ENCODE data around the gene MAMSTR. TPM values are rescaled to one million over a fixed set of nuclear protein-coding genes. Genes with fewer than 3 reads are reported as not detected.
"Not testable (repeated sequence)": the region's sequence is repeated elsewhere in the genome, so short reads cannot be mapped to it uniquely, and the experiment has no call there.

The MAMSTR gene
- total RNA-seq, 1 donor from 2014 or later: 0.32 TPM

DNA sequence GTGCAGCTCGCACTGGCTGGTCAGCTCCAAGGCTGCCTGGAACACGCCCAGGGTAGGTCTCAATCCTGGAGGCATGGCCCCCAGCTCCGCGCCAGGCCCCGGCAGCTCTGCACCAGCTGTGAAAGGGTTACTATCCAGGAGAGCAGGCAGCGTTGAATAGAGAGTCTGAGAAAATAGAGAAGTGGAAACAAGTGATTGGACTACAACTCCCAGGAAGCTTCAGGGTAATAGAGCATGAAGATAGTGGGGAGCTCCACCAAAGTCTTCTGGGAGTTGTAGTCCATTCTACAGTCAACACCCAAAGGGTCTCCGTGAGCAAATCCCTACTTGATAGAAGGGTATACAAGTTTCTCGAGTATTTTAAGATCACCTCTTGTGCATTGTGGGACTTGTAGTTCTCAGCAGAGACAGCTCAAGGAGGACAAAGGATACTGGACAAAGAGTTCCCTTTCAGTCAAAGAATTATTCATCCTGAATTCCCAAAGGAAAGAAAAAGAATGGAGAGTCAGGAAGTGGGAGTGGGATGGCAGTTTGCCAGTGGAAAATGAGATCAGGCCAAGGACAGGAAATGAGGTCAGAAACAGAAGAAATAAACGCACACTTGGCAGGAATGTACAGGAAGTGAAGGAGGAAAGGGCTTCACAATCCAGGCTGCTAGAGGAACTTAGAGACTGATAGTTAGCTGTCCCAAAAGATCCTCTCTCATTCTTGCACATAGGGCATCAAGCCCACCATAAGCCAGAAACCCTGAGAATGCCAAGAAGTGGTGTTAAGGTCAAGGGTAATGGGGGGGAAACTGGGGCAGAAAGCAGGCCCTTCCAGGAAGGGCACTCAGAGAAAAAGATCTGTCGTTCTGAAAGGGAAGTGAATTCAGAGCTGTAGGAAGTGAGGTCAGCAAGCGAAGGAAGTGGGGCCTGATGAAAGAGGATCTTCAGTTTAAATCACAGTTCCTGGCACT, 5.5 kb upstream of the MAMSTR start:
- TF ChIP-seq, protein P1, sequence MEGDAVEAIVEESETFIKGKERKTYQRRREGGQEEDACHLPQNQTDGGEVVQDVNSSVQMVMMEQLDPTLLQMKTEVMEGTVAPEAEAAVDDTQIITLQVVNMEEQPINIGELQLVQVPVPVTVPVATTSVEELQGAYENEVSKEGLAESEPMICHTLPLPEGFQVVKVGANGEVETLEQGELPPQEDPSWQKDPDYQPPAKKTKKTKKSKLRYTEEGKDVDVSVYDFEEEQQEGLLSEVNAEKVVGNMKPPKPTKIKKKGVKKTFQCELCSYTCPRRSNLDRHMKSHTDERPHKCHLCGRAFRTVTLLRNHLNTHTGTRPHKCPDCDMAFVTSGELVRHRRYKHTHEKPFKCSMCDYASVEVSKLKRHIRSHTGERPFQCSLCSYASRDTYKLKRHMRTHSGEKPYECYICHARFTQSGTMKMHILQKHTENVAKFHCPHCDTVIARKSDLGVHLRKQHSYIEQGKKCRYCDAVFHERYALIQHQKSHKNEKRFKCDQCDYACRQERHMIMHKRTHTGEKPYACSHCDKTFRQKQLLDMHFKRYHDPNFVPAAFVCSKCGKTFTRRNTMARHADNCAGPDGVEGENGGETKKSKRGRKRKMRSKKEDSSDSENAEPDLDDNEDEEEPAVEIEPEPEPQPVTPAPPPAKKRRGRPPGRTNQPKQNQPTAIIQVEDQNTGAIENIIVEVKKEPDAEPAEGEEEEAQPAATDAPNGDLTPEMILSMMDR (IDR thresholded peaks at IDR 0.05): no peak
- Histone ChIP-seq H3K27ac (peak overlapping the region; percentile 59 to 80), H3K27me3 (no peaks in the 10 kb centered on the region), H3K9me3 (no peaks in the 10 kb centered on the region), H3K4me1 (peaks cover 0 to 12% of the 10 kb centered on the region in 2 donors), H3K4me3 (no peak overlapping the region), H3K36me3 (no peaks in the 10 kb centered on the region)
- DNase-seq (ENCODE audit: low spot score in 2 of 2): peak in 1 of 2 donors; percentile 89
- intact Hi-C loops (cut with DNase I): no loop called here

DNA sequence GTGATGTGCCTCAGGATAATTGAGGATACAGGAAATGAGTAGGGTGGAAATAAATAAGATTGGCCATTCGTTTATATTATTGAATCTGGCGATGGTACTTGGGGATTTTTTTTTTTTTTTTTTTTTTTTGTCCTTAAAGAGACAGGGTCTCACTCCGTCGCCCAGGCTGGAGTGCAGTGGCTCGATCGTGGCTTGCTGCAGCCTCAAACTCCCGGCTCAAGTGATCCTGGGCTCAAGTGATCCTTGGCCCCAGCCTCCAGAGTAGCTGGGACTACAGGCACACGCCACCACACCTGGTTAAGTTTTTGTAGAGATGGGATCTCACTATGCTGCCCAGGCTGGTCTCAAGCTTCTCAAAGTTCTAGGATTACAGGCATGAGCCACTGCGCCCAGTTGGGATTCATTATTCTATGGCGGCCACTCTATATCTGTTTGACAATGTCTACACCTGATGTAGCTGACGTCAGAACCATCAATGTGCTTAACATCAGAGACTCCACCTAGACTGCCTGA, 2.7 kb upstream of the MAMSTR start:
- no peaks in the 10 kb centered on the region for H3K36me3 ChIP-seq
- TF ChIP-seq, protein P1 (IDR thresholded peaks at IDR 0.05): no peak
- peaks cover 3 to 15% of the 10 kb centered on the region in 2 donors for H3K4me1 ChIP-seq
- H3K9me3 ChIP-seq: no peaks in the 10 kb centered on the region
- DNase-seq (ENCODE audit: low spot score in 2 of 2): no peak
- H3K27me3 ChIP-seq: no peaks in the 10 kb centered on the region
- no peak overlapping the region for H3K27ac ChIP-seq
- intact Hi-C loops (cut with DNase I): no loop called here
- no peak overlapping the region for H3K4me3 ChIP-seq

DNA sequence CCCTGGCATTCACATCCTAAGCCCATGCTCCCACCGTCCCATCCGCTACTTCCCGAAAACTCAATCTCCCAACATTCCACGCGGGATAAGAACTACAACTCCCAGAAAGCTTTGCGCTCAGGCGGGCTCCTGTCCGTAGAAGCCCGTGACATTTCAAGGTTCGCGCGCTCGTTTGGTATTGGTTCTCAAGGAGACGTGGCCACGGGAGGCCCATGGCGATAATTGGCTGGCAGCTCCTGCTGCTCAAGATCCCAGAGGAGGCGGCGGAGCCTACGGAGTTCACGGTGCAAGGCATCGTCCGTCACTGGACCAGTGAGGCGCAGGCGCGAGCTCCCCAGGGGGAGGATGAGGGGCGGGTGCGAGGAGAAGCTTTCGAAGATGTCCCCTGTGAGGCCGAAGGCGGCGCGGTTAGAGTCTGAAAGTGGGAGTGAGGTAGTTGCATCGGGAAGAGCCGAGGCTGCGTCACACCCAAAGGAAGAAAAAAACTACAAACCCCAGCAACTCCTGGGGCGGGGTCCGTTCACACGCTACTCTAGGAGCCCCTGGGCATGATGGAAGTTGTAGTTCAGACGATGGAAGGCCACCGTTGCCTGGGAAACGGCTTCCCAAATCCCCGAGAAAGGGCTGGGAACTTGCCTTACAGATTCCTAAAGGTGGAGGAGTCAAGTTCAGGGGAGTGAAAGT, 1.2 kb upstream of the MAMSTR start:
- intact Hi-C loops (cut with DNase I): loop anchor here (2.0 kb wide), 1 partner anchor 18 kb away; no protein-coding TSS in a partner anchor
- Histone ChIP-seq H3K27ac (peak overlapping the region; percentile 77 to 93), H3K36me3 (no peaks in the 10 kb centered on the region), H3K9me3 (no peaks in the 10 kb centered on the region), H3K4me3 (peak overlapping the region; percentile 48 to 65), H3K4me1 (peaks cover 3 to 19% of the 10 kb centered on the region in 2 donors), H3K27me3 (no peaks in the 10 kb centered on the region)
- peak; percentile 98 to 100 for DNase-seq (ENCODE audit: low spot score in 2 of 2)
- TF ChIP-seq, protein P1 (IDR thresholded peaks at IDR 0.05): no peak

DNA sequence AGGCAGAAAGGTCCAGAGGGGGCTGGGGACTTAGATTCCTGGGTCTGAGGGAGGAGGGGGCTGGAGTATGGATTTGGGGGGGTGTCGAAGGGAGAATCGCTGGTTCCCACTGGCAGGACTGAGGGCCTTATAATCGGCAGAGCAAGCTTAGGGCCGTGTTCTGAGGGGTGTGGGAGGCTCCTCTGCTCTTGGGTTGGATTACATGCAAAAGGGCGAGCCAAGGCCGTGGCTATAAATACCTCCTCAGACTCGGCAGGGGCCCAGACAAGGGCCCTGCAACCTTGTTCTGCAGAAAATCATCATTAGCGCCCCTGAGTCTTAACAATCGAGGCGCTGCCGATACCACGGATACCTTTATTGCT, 707 bp upstream of the MAMSTR start:
- TF ChIP-seq, protein P1 (IDR thresholded peaks at IDR 0.05): no peak
- H3K36me3 ChIP-seq: no peaks in the 10 kb centered on the region
- H3K9me3 ChIP-seq: no peaks in the 10 kb centered on the region
- H3K4me1 ChIP-seq: peaks cover 6 to 24% of the 10 kb centered on the region in 2 donors
- H3K27me3 ChIP-seq: no peaks in the 10 kb centered on the region
- DNase-seq (ENCODE audit: low spot score in 2 of 2): no peak
- H3K27ac ChIP-seq: peak overlapping the region; percentile 77 to 93
- peak overlapping the region; percentile 48 to 65 for H3K4me3 ChIP-seq
- intact Hi-C loops (cut with DNase I): loop anchor here (2.0 kb wide), 1 partner anchor 19 kb away; no protein-coding TSS in a partner anchor

DNA sequence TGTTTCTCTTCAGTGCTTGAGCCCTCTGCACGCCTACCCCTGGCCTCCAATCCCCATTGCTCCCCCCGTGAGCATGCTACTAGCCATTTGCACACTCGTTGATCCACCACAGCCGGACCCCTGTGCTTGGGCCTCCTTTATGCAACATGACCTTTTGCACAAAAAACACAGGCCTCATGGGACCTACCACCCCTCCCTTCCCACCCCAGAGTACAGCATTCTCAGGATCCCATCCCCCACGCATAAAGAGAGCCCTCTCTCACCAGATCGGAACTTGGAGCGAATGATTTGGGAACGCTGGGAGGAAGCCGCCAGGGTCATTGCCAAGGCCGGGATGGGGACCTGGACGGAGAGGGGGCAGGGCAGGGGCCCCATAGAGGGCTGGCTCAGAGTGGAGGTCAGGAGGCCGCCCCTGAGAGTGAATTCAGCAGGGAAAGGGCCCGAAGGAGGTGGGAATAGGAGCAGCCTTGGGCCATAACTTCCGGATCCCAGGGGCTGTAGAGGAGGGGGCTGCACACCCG, 754 bp downstream of the MAMSTR start:
- Histone ChIP-seq H3K9me3 (no peaks in the 10 kb centered on the region), H3K4me1 (peaks cover 12 to 19% of the 10 kb centered on the region in 2 donors), H3K36me3 (no peaks in the 10 kb centered on the region), H3K27me3 (no peaks in the 10 kb centered on the region), H3K4me3 (peak overlapping the region in 1 of 2 donors; percentile 19), H3K27ac (peak overlapping the region in 1 of 2 donors; percentile 15)
- no peak for DNase-seq (ENCODE audit: low spot score in 2 of 2)
- TF ChIP-seq, protein P1 (IDR thresholded peaks at IDR 0.05): no peak
- intact Hi-C loops (cut with DNase I): loop anchor here (10.0 kb wide), 1 partner anchor 354 kb away; the partner anchor contains the start of genes SYNGR4 and TMEM143

DNA sequence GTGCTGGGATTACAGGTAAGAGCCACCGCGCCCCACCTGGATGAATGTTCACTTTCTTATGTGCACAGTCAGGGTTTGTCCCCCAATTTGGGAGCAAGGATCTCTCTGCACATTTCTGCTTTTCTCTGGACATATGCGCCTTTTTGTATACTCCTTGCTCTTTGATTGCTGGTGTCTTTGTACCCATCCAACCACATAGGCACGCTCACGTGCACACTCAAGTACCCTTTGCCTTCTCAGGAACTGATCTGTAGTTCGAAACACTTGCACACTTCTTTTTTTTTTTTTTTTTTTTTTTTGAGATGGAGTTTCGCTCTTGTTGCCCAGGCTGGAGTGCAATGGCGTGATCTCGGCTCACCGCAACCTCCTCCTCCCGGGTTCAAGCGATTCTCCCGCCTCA, 1.4 kb downstream of the MAMSTR start:
- H3K27me3 ChIP-seq; DNase-seq (ENCODE audit: low spot score in 2 of 2); H3K9me3 ChIP-seq; H3K4me3 ChIP-seq; H3K36me3 ChIP-seq; H3K27ac ChIP-seq: not testable (repeated sequence)
- H3K4me1 ChIP-seq: peaks cover 15 to 24% of the 10 kb centered on the region in 2 donors
- intact Hi-C loops (cut with DNase I): loop anchor here (10.0 kb wide), 1 partner anchor 353 kb away; the partner anchor contains the start of genes SYNGR4 and TMEM143

All from ascending aorta (tissue), 2 donors.